Loucy (cell line): ENCODE data around the gene CNP.

Experiments
- H2AFZ ChIP-seq: fragments of 200-600 bp; sonication (generic); 2 replicates; pipeline ENCODE4 v1.6.0; 2016; ENCODE audit warnings: antibody characterized with exemption, mild to moderate bottlenecking, low read length, moderate library complexity
- H3F3A ChIP-seq: fragments of 200-600 bp; 2 replicates; pipeline ENCODE4 v1.6.0; 2016; ENCODE audit warnings: antibody characterized with exemption, low read depth, mild to moderate bottlenecking
- H3K27me3 ChIP-seq: fragments of 200-600 bp; sonication (generic); 2 replicates; pipeline ENCODE4 v1.6.1; 2014; ENCODE audit warnings: low read length, mild to moderate bottlenecking; ENCODE audit not compliant: insufficient read depth, poor library complexity, severe bottlenecking
- H3K36me3 ChIP-seq: fragments of 200-600 bp; sonication (generic); 2 replicates; pipeline ENCODE4 v1.6.1; 2016; ENCODE audit warnings: low read length; ENCODE audit not compliant: insufficient read depth
- H3K4me1 ChIP-seq: fragments of 200-600 bp; sonication (generic); 2 replicates; pipeline ENCODE4 v1.5.1; 2014; ENCODE audit warnings: low read length, mild to moderate bottlenecking; ENCODE audit not compliant: insufficient read depth, poor library complexity, severe bottlenecking
- H3K4me2 ChIP-seq: fragments of 200-600 bp; sonication (generic); 2 replicates; pipeline ENCODE4 v1.6.0; 2014; ENCODE audit warnings: antibody characterized with exemption, low read length, low read depth, mild to moderate bottlenecking; ENCODE audit not compliant: poor library complexity, severe bottlenecking
- H3K4me3 ChIP-seq: fragments of 200-600 bp; sonication (generic); 2 replicates; pipeline ENCODE4 v1.5.1; 2014; ENCODE audit warnings: low read length, mild to moderate bottlenecking, mixed read lengths; ENCODE audit not compliant: poor library complexity, severe bottlenecking
- H3K79me2 ChIP-seq: fragments of 200-600 bp; sonication (generic); 2 replicates; pipeline ENCODE4 v1.6.1; 2014; ENCODE audit warnings: low read length; ENCODE audit not compliant: insufficient read depth
- H3K9ac ChIP-seq: fragments of 200-600 bp; sonication (generic); 2 replicates; pipeline ENCODE4 v1.6.0; 2014; ENCODE audit warnings: mild to moderate bottlenecking, low read depth, low read length, moderate library complexity; ENCODE audit not compliant: poor library complexity, severe bottlenecking
- H3K9me2 ChIP-seq: fragments of 200-600 bp; sonication (generic); replicated peaks from 2 replicates; pipeline ENCODE4 v1.6.1; 2016; ENCODE audit warnings: low read depth, low read length, mixed read lengths
- H3K9me3 ChIP-seq: fragments of 200-600 bp; sonication (generic); 2 replicates; pipeline ENCODE4 v1.6.1; 2014; ENCODE audit warnings: mild to moderate bottlenecking, antibody characterized with exemption, low read length, low read depth; ENCODE audit not compliant: insufficient read depth
- H4K20me1 ChIP-seq: fragments of 200-600 bp; sonication (generic); 2 replicates; pipeline ENCODE4 v1.6.0; 2014; ENCODE audit warnings: antibody characterized with exemption, low read length, mild to moderate bottlenecking; ENCODE audit not compliant: insufficient read depth, poor library complexity, severe bottlenecking
- CTCF ChIP-seq: fragments of 200-600 bp; sonication (generic); conservative IDR thresholded peaks from 2 replicates; pipeline ENCODE4 v1.5.1; 2014; ENCODE audit warnings: mild to moderate bottlenecking, antibody characterized with exemption, low read length
- EZH2phosphoT487 ChIP-seq: fragments of 200-600 bp; IDR thresholded peaks from 2 replicates; pipeline ENCODE4 v1.6.1; 2018; ENCODE audit warnings: antibody characterized with exemption, mild to moderate bottlenecking, moderate library complexity, borderline replicate concordance

The CNP gene

GRCh38 chr17:41967921-41968578 is 1.5 kb downstream of the CNP start:
- Histone ChIP-seq H3K9me2 (no peaks in the 10 kb centered on the region), H3K9me3 (no peaks in the 10 kb centered on the region), H3K9ac (peak overlapping the region; percentile 88), H3K4me1 (peaks cover 28% of the 10 kb centered on the region), H2AFZ (no peak overlapping the region), H3K79me2 (peaks cover 45% of the 10 kb centered on the region), H3K27me3 (no peaks in the 10 kb centered on the region), H3K4me2 (peak overlapping the region; percentile 78), H3K36me3 (peaks cover 9% of the 10 kb centered on the region; the same call in 1 of the 2 replicates), H3K4me3 (peak overlapping the region; percentile 83), H4K20me1 (no peaks in the 10 kb centered on the region), H3F3A (no peaks in the 10 kb centered on the region; the same call in 1 of the 2 replicates)
- TF ChIP-seq CTCF (no peak), EZH2phosphoT487 (no peak)

- H3K79me2 ChIP-seq: peaks cover 45% of the 10 kb centered on the region
Measured at GRCh38 chr17:41968676-41969075, 2.1 kb downstream of the CNP start.

GRCh38 chr17:41970901-41971331 is 4.3 kb downstream of the CNP start:
- no peak for TF ChIP-seq CTCF
- no peak for TF ChIP-seq EZH2phosphoT487
- peak overlapping the region; percentile 35 for H3K4me2 ChIP-seq

More at GRCh38 chr17:41968676-41969075, 2.1 kb downstream of the CNP start:
- H3K9ac ChIP-seq: peak overlapping the region; percentile 19
- H2AFZ ChIP-seq: no peak overlapping the region
- H3K9me2 ChIP-seq: no peaks in the 10 kb centered on the region
- TF ChIP-seq CTCF: no peak
- TF ChIP-seq EZH2phosphoT487: no peak
- H3K27me3 ChIP-seq: no peaks in the 10 kb centered on the region
- peak overlapping the region; percentile 83 for H3K4me3 ChIP-seq
- no peaks in the 10 kb centered on the region; the same call in 1 of the 2 replicates for H3F3A ChIP-seq
- H3K9me3 ChIP-seq: no peaks in the 10 kb centered on the region
- peaks cover 15% of the 10 kb centered on the region; the same call in 1 of the 2 replicates for H3K36me3 ChIP-seq
- peaks cover 28% of the 10 kb centered on the region for H3K4me1 ChIP-seq
- H3K4me2 ChIP-seq: peak overlapping the region; percentile 78
- no peaks in the 10 kb centered on the region for H4K20me1 ChIP-seq

More at GRCh38 chr17:41970901-41971331, 4.3 kb downstream of the CNP start:
- H4K20me1 ChIP-seq: no peaks in the 10 kb centered on the region
- no peaks in the 10 kb centered on the region for H3F3A ChIP-seq
- H3K27me3 ChIP-seq: no peaks in the 10 kb centered on the region
- no peak overlapping the region for H2AFZ ChIP-seq
- H3K9ac ChIP-seq: no peak overlapping the region
- H3K9me3 ChIP-seq: no peaks in the 10 kb centered on the region
- peaks cover 37% of the 10 kb centered on the region; the same call in 1 of the 2 replicates for H3K36me3 ChIP-seq
- H3K79me2 ChIP-seq: peaks cover 45% of the 10 kb centered on the region
- peaks cover 18% of the 10 kb centered on the region for H3K4me1 ChIP-seq
- no peak overlapping the region for H3K4me3 ChIP-seq
- H3K9me2 ChIP-seq: no peaks in the 10 kb centered on the region
